ENCODE data around the gene KCNK15.

KCNK15 gene

DNA sequence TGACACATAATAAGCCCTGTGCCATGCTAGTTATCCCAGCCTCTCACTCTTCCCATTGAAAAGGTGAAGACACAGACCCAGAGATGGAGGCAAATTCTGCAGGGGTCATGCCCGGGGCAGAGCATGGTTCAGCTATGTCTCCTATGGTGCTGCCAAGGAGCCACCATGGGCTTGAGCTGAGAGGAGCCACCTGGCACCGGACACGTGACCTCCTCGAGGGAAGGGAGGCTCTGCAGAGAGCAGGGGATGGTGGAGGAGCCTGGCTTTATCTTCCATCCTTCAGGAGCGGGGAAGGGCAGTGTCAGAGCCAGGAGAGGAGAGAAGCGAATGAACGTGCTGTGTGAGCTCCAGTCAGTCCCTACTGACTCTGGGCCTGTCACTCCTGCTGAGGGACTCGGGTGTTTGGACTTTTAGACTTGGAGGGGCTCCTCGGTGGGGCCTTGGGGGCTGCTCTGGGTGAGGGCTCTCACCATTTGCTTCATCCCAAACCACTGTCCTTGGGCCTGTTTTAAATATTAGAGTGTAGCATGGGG lies 41.6 kb upstream of the KCNK15 start:
- Histone ChIP-seq H3K4me1 (ENCODE audit: control insufficient read depth in 5 of 5, insufficient read depth in 5 of 5, low read length in 5 of 5) (peaks cover 14 to 52% (median 47%) of the 10 kb centered on the region in 5 donors), H3K27me3 (ENCODE audit: control insufficient read depth in 5 of 5, insufficient read depth in 4 of 5, low read length in 5 of 5) (no peaks in the 10 kb centered on the region), H3K36me3 (ENCODE audit: control insufficient read depth in 5 of 5, insufficient read depth in 5 of 5, low read length in 5 of 5) (no peaks in the 10 kb centered on the region), H3K9ac (ENCODE audit: low read length in 5 of 5) (no peak overlapping the region), H3K9me3 (ENCODE audit: control insufficient read depth in 5 of 5, low read length in 5 of 5) (no peaks in the 10 kb centered on the region), H3K27ac (ENCODE audit: low read depth, low read length) (peak overlapping the region; percentile 69), H3K4me3 (ENCODE audit: low read depth in 1 of 5, low read length in 5 of 5) (no peak overlapping the region)

- Histone ChIP-seq H3K27ac (ENCODE audit: low read depth, low read length) (peak overlapping the region; percentile 4), H3K4me1 (ENCODE audit: control insufficient read depth in 5 of 5, insufficient read depth in 5 of 5, low read length in 5 of 5) (peaks cover 14 to 52% (median 47%) of the 10 kb centered on the region in 5 donors), H3K4me3 (ENCODE audit: low read depth in 1 of 5, low read length in 5 of 5) (no peak overlapping the region), H3K36me3 (ENCODE audit: control insufficient read depth in 5 of 5, insufficient read depth in 5 of 5, low read length in 5 of 5) (no peaks in the 10 kb centered on the region), H3K27me3 (ENCODE audit: control insufficient read depth in 5 of 5, insufficient read depth in 4 of 5, low read length in 5 of 5) (no peaks in the 10 kb centered on the region), H3K9me3 (ENCODE audit: control insufficient read depth in 5 of 5, low read length in 5 of 5) (no peaks in the 10 kb centered on the region), H3K9ac (ENCODE audit: low read length in 5 of 5) (no peak overlapping the region)
Measured at GRCh38 chr20:44704551-44704971, 41.1 kb upstream of the KCNK15 start.

GRCh38 chr20:44705364-44706094 lies 40.1 kb upstream of the KCNK15 start:
- no peaks in the 10 kb centered on the region for H3K9me3 ChIP-seq (ENCODE audit: control insufficient read depth in 5 of 5, low read length in 5 of 5)
- no peaks in the 10 kb centered on the region for H3K36me3 ChIP-seq (ENCODE audit: control insufficient read depth in 5 of 5, insufficient read depth in 5 of 5, low read length in 5 of 5)
- H3K27me3 ChIP-seq (ENCODE audit: control insufficient read depth in 5 of 5, insufficient read depth in 4 of 5, low read length in 5 of 5): no peaks in the 10 kb centered on the region
- peak overlapping the region; percentile 4 for H3K27ac ChIP-seq (ENCODE audit: low read depth, low read length)
- H3K9ac ChIP-seq (ENCODE audit: low read length in 5 of 5): no peak overlapping the region
- H3K4me3 ChIP-seq (ENCODE audit: low read depth in 1 of 5, low read length in 5 of 5): no peak overlapping the region
- peaks cover 14 to 51% (median 47%) of the 10 kb centered on the region in 5 donors for H3K4me1 ChIP-seq (ENCODE audit: control insufficient read depth in 5 of 5, insufficient read depth in 5 of 5, low read length in 5 of 5)

DNA sequence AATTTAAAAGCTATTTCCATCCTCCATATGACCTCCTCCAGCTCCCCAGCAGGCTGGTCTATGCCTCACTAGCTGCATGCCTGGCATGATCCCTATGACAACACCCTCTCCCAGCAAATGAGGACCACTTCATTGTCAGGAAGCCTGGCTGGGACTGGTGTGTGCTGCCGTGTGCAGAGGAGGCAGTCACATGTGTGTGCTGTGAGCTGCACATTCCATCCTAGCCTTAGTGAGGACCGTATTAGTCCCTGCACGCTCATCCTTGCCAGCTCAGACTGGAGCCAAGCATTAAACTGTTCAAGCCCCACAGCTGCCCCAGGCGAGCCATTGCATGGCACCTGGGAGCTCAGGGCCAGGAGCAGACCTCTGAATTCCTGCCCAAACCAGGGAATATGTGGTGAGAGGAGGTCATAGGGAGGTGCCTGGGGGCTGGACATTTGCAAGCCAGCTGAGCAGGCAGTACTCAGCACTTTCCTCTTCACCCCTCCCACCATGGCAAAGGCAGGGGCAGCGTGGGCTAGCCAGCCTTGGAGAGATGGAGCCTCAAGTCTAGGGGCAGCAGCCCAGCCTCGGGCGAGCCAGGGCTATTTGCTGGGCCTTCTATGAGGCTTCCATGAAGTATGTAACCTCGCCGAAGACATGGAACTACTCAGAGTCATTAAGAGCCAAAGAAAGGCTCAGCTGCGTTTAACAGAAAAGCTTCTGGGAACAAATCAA lies 39.2 kb upstream of the KCNK15 start:
- Histone ChIP-seq H3K9me3 (ENCODE audit: control insufficient read depth in 5 of 5, low read length in 5 of 5) (no peaks in the 10 kb centered on the region), H3K27ac (ENCODE audit: low read depth, low read length) (no peak overlapping the region), H3K36me3 (ENCODE audit: control insufficient read depth in 5 of 5, insufficient read depth in 5 of 5, low read length in 5 of 5) (no peaks in the 10 kb centered on the region), H3K9ac (ENCODE audit: low read length in 5 of 5) (no peak overlapping the region), H3K27me3 (ENCODE audit: control insufficient read depth in 5 of 5, insufficient read depth in 4 of 5, low read length in 5 of 5) (no peaks in the 10 kb centered on the region), H3K4me3 (ENCODE audit: low read depth in 1 of 5, low read length in 5 of 5) (no peak overlapping the region), H3K4me1 (ENCODE audit: control insufficient read depth in 5 of 5, insufficient read depth in 5 of 5, low read length in 5 of 5) (peaks cover 11 to 42% (median 38%) of the 10 kb centered on the region in 5 donors)

DNA sequence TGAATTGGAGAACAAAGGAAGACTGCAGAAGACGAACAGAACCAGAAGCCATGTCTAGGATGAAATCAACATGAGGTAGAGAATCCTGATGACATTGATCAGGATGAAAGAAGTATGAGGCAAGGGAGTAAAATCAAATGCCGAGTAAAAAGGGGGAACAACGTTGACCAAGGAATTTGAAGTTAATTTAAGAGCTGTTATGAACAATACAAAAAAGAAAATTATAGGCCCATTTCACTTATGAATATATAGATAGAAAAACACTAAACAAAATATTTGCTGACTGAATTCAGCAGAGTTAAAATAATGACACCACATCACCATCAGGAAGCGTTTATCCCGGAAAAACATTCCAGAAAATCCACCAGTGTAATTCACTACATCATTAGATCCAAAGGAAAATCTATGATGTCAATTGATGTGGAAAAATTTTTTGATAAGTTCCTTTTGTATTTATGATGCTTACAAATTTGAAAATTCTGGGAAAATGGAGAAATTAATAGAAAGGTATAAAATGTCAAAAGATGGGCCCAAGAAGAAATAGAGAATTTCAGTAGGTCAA lies 38.6 kb upstream of the KCNK15 start:
- Histone ChIP-seq H3K9ac (ENCODE audit: low read length in 5 of 5) (no peak overlapping the region), H3K27me3 (ENCODE audit: control insufficient read depth in 5 of 5, insufficient read depth in 4 of 5, low read length in 5 of 5) (no peaks in the 10 kb centered on the region), H3K4me1 (ENCODE audit: control insufficient read depth in 5 of 5, insufficient read depth in 5 of 5, low read length in 5 of 5) (peaks cover 10 to 36% (median 32%) of the 10 kb centered on the region in 5 donors), H3K4me3 (ENCODE audit: low read depth in 1 of 5, low read length in 5 of 5) (no peak overlapping the region), H3K27ac (ENCODE audit: low read depth, low read length) (no peak overlapping the region), H3K36me3 (ENCODE audit: control insufficient read depth in 5 of 5, insufficient read depth in 5 of 5, low read length in 5 of 5) (no peaks in the 10 kb centered on the region), H3K9me3 (ENCODE audit: control insufficient read depth in 5 of 5, low read length in 5 of 5) (no peaks in the 10 kb centered on the region)

- Histone ChIP-seq H3K36me3 (ENCODE audit: control insufficient read depth in 5 of 5, insufficient read depth in 5 of 5, low read length in 5 of 5) (no peaks in the 10 kb centered on the region), H3K9me3 (ENCODE audit: control insufficient read depth in 5 of 5, low read length in 5 of 5) (no peaks in the 10 kb centered on the region), H3K4me3 (ENCODE audit: low read depth in 1 of 5, low read length in 5 of 5) (no peak overlapping the region), H3K9ac (ENCODE audit: low read length in 5 of 5) (no peak overlapping the region), H3K4me1 (ENCODE audit: control insufficient read depth in 5 of 5, insufficient read depth in 5 of 5, low read length in 5 of 5) (peaks cover 3 to 21% (median 15%) of the 10 kb centered on the region in 5 donors), H3K27ac (ENCODE audit: low read depth, low read length) (no peak overlapping the region), H3K27me3 (ENCODE audit: control insufficient read depth in 5 of 5, insufficient read depth in 4 of 5, low read length in 5 of 5) (no peaks in the 10 kb centered on the region)
Measured at GRCh38 chr20:44709380-44709779, 36.3 kb upstream of the KCNK15 start.

DNA sequence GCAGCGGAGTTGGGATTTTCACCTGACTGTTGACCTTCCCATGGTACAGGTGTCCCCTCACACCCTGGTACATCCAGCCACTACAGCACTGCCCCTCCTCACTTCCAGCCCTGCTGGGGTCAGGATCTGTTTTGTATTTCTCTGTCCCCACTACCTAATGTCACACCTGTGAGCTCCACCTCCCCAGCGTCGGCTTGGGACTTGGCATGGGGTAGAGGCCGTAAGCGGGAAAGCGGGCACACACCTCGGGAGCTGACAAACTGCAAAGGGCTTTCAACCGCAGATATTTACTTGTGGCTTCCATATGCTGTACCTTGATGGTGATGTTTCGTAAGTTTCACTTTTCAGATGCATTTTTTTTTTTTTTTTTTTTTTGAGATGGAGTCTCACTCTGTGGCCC lies 35.9 kb upstream of the KCNK15 start:
- H3K27ac ChIP-seq (ENCODE audit: low read depth, low read length): no peak overlapping the region

GRCh38 chr20:44711237-44711636 lies 34.4 kb upstream of the KCNK15 start:
- no peak overlapping the region for H3K4me3 ChIP-seq (ENCODE audit: low read depth in 1 of 5, low read length in 5 of 5)
- no peaks in the 10 kb centered on the region for H3K27me3 ChIP-seq (ENCODE audit: control insufficient read depth in 5 of 5, insufficient read depth in 4 of 5, low read length in 5 of 5)
- no peaks in the 10 kb centered on the region for H3K9me3 ChIP-seq (ENCODE audit: control insufficient read depth in 5 of 5, low read length in 5 of 5)
- peaks cover 6 to 33% (median 29%) of the 10 kb centered on the region in 5 donors for H3K4me1 ChIP-seq (ENCODE audit: control insufficient read depth in 5 of 5, insufficient read depth in 5 of 5, low read length in 5 of 5)
- H3K9ac ChIP-seq (ENCODE audit: low read length in 5 of 5): no peak overlapping the region
- no peaks in the 10 kb centered on the region for H3K36me3 ChIP-seq (ENCODE audit: control insufficient read depth in 5 of 5, insufficient read depth in 5 of 5, low read length in 5 of 5)
- no peak overlapping the region for H3K27ac ChIP-seq (ENCODE audit: low read depth, low read length)

More for the DNA sequence above, 35.9 kb upstream of the KCNK15 start:
- Histone ChIP-seq H3K4me3 (ENCODE audit: low read depth in 1 of 5, low read length in 5 of 5) (no peak overlapping the region), H3K27me3 (ENCODE audit: control insufficient read depth in 5 of 5, insufficient read depth in 4 of 5, low read length in 5 of 5) (no peaks in the 10 kb centered on the region), H3K4me1 (ENCODE audit: control insufficient read depth in 5 of 5, insufficient read depth in 5 of 5, low read length in 5 of 5) (peaks cover 6 to 25% (median 19%) of the 10 kb centered on the region in 5 donors), H3K36me3 (ENCODE audit: control insufficient read depth in 5 of 5, insufficient read depth in 5 of 5, low read length in 5 of 5) (no peaks in the 10 kb centered on the region), H3K9ac (ENCODE audit: low read length in 5 of 5) (no peak overlapping the region), H3K9me3 (ENCODE audit: control insufficient read depth in 5 of 5, low read length in 5 of 5) (no peaks in the 10 kb centered on the region)

DNA sequence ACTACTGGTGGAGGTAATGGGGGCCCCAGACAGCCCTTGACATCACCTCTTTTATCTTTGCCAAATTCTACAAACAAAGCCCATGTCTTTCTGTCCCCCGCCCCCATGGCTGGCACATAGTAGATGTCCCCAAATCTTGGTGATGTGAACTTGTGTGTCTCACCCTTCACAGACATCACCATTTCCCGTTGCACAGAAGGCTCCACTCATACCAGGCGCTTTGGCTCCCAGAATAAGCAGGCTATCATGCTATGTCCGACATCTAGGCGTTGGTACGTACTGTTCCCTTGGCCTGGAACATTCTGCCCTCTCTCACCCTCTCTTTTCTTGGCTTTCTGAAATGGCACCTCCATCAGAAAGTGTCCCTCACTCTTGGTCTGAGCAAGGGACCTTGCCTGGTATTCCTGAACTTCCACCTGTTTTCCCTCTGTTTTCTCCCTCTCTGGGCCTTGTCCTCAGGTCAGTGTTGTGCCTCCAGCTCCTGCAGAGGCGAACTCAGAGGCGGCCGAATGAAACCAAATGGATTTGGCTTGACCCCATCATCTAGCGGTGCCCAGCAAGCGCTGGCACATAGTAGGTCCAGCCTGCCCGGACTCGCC lies 31.5 kb upstream of the KCNK15 start:
- peak overlapping the region; percentile 65 for H3K27ac ChIP-seq (ENCODE audit: low read depth, low read length)
- peaks cover 6 to 46% (median 41%) of the 10 kb centered on the region in 5 donors for H3K4me1 ChIP-seq (ENCODE audit: control insufficient read depth in 5 of 5, insufficient read depth in 5 of 5, low read length in 5 of 5)
- peak overlapping the region in 1 of 5 donors; percentile 27 for H3K9ac ChIP-seq (ENCODE audit: low read length in 5 of 5)
- no peaks in the 10 kb centered on the region for H3K27me3 ChIP-seq (ENCODE audit: control insufficient read depth in 5 of 5, insufficient read depth in 4 of 5, low read length in 5 of 5)
- H3K36me3 ChIP-seq (ENCODE audit: control insufficient read depth in 5 of 5, insufficient read depth in 5 of 5, low read length in 5 of 5): no peaks in the 10 kb centered on the region
- no peaks in the 10 kb centered on the region for H3K9me3 ChIP-seq (ENCODE audit: control insufficient read depth in 5 of 5, low read length in 5 of 5)
- peak overlapping the region in 3 of 5 donors; percentile 61 to 72 (median 64) for H3K4me3 ChIP-seq (ENCODE audit: low read depth in 1 of 5, low read length in 5 of 5)
